HepG2 (cell line): ENCODE data around the gene CA10. TPM values are rescaled to one million over a fixed set of nuclear protein-coding genes. Genes with fewer than 3 reads are reported as not detected.

Source experiments
- ATAC-seq: fragments of 200-7000 bp; cut with Tn5 transposase; 3 replicates; pipeline ENCODE4 v1.9.1; 2020; ENCODE audit warnings: mild to moderate bottlenecking, moderate library complexity
- BruUV-seq: library from RNA; stranded (reverse); fragments of 400-500 nt; replicated peaks from 2 replicates; lab custom pipeline; 2021; lab: Mats Ljungman, UMichigan
- CTCF ChIA-PET: fragments of 300-600 bp; formaldehyde crosslinking; extraction: SDS; loops from one replicate; lab custom pipeline; 2021; ENCODE audit warnings: low total read pairs, inconsistent platforms, low intra/inter-chr PET ratio; lab: Yijun Ruan, JAX
- POLR2A ChIA-PET: fragments of 350-600 bp; sonication (Branson Sonifier 250); formaldehyde crosslinking; loops from one replicate; lab custom pipeline; 2020; ENCODE audit warnings: antibody characterized with exemption, inconsistent platforms; lab: Yijun Ruan, JAX
- DNase-seq: peaks from one replicate; pipeline ENCODE4 v3.0.0-alpha.2; 2015; ENCODE audit warnings: low spot score
- FAIRE-seq: peaks from 3 replicates; lab custom pipeline; 2011; peaks lifted over from hg19 to GRCh38; lab: Jason Lieb, UNC
- H2AFZ ChIP-seq: one replicate; pipeline ENCODE4 v1.6.1; 2011; ENCODE audit warnings: low read length, inconsistent platforms
- H3K27ac ChIP-seq: fragments of 300-600 bp; 3 replicates; pipeline ENCODE4 v1.8.0; 2011; ENCODE audit warnings: mixed run types, mild to moderate bottlenecking, mixed read lengths, low read length, inconsistent platforms; ENCODE audit not compliant: insufficient read depth; ENCODE audit errors: extremely low read length
- H3K27me3 ChIP-seq, 2 experiments: fragments of 200-600 bp in 1 of 2; 2 replicates in 1 of 2; 3 replicates in 1 of 2; pipeline versions ENCODE4 v1.6.0 to v1.8.0; 2011; ENCODE audit warnings: low read length in 2 of 2, mild to moderate bottlenecking in 2 of 2, moderate library complexity in 2 of 2, inconsistent platforms in 1 of 2; ENCODE audit not compliant: insufficient read depth in 2 of 2, control insufficient read depth in 1 of 2
- H3K36me3 ChIP-seq, 2 experiments: fragments of 200-600 bp in 1 of 2; replicated peaks in 1 of 2; 2 replicates in 1 of 2; 3 replicates in 1 of 2; pipeline versions ENCODE4 v1.5.1 to v1.8.0; 2011; ENCODE audit warnings: low read length in 2 of 2, inconsistent platforms in 1 of 2; ENCODE audit not compliant: insufficient read depth in 2 of 2, control insufficient read depth in 1 of 2
- H3K4me1 ChIP-seq: 2 replicates; pipeline ENCODE4 v1.5.1; 2012; ENCODE audit warnings: low read length, inconsistent platforms; ENCODE audit not compliant: insufficient read depth
- H3K4me2 ChIP-seq: 2 replicates; pipeline ENCODE4 v1.6.0; 2011; ENCODE audit warnings: low read depth, low read length, inconsistent platforms
- H3K4me3 ChIP-seq, 3 experiments: fragments of 200-600 bp in 1 of 3; sonication (generic), shearing (Covaris generic) in 1 of 3; replicated peaks in 1 of 3; 2 replicates each; pipeline ENCODE4 v1.5.1; 2011 to 2016; ENCODE audit warnings: low read length in 3 of 3, inconsistent platforms in 2 of 3, low read depth in 2 of 3, mild to moderate bottlenecking in 2 of 3, control low read depth in 1 of 3, mixed read lengths in 1 of 3; ENCODE audit not compliant: insufficient read depth in 1 of 3
- H3K79me2 ChIP-seq: one replicate; pipeline ENCODE4 v1.6.1; 2011; ENCODE audit warnings: low read length, inconsistent platforms; ENCODE audit not compliant: insufficient read depth
- H3K9ac ChIP-seq: 2 replicates; pipeline ENCODE4 v1.6.0; 2011; ENCODE audit warnings: mild to moderate bottlenecking, low read depth, low read length, inconsistent platforms; ENCODE audit not compliant: insufficient read depth
- H3K9me3 ChIP-seq: 2 replicates; pipeline ENCODE4 v1.5.1; 2012; ENCODE audit warnings: mild to moderate bottlenecking, low read length
- H4K20me1 ChIP-seq: 2 replicates; pipeline ENCODE4 v1.6.0; 2011; ENCODE audit warnings: inconsistent platforms, mild to moderate bottlenecking, low read length, moderate library complexity; ENCODE audit not compliant: insufficient read depth
- CBFB ChIP-seq: sonication (generic); formaldehyde crosslinking; IDR thresholded peaks from 2 replicates; pipeline ENCODE4 v1.4.0; 2020; ENCODE audit warnings: missing genetic modification reagents
- DNMT1 ChIP-seq: sonication (generic); formaldehyde crosslinking; IDR thresholded peaks from 2 replicates; pipeline ENCODE4 v1.5.1; 2020; ENCODE audit warnings: mild to moderate bottlenecking, missing genetic modification reagents
- FOXO4 ChIP-seq: sonication (generic); formaldehyde crosslinking; conservative IDR thresholded peaks from 2 replicates; pipeline ENCODE4 v1.8.1; 2023; ENCODE audit warnings: missing genetic modification reagents
- TCF12 ChIP-seq, 2 experiments: fragments of 450-650 bp in 1 of 2; sonication (generic) in 1 of 2; formaldehyde crosslinking in 1 of 2; IDR thresholded peaks; 2 replicates each; pipeline versions ENCODE4 v1.6.1 to v1.8.0; 2017 to 2022; ENCODE audit warnings: antibody characterized with exemption in 1 of 2, mild to moderate bottlenecking in 1 of 2, missing genetic modification reagents in 1 of 2, moderate library complexity in 1 of 2
- TCF7 ChIP-seq: sonication (generic); IDR thresholded peaks from 2 replicates; pipeline ENCODE4 v1.6.1; 2016; ENCODE audit warnings: antibody characterized with exemption, low read depth
- ZNF232 ChIP-seq: sonication (generic); formaldehyde crosslinking; IDR thresholded peaks from 2 replicates; pipeline ENCODE4 v1.4.0; 2020; ENCODE audit warnings: missing genetic modification reagents, borderline replicate concordance
- ZNF549 ChIP-seq: sonication (generic); formaldehyde crosslinking; IDR thresholded peaks from 2 replicates; pipeline ENCODE4 v1.5.0; 2020; ENCODE audit warnings: missing genetic modification reagents
- ZNF720 ChIP-seq: sonication (generic); formaldehyde crosslinking; IDR thresholded peaks from 2 replicates; pipeline ENCODE4 v1.4.0; 2020; ENCODE audit warnings: missing genetic modification reagents
- WGBS: methylation state at CpG from one replicate; pipeline ENCODE4 v1.1.6; 2017; ENCODE audit warnings: low lambda C conversion rate; 5-methylcytosine and 5-hydroxymethylcytosine counted together
- in situ Hi-C: cut with HindIII; loops from 2 replicates; pipeline ENCODE4 v1.10.0; 2017; ENCODE audit warnings: low pct_unique_long_range_greater_than_20kb; ENCODE audit not compliant: extremely low pct_ligation_motif_present
- intact Hi-C: fragments of 100-400 bp; cut with micrococcal nuclease; formaldehyde crosslinking; loops from one replicate; pipeline ENCODE4 v1.10.0; 2022; ENCODE audit not compliant: unreplicated experiment
- polyA plus RNA-seq, 8 experiments: library from polyadenylated mRNA; depleted of rRNA in 3 of 8; stranded (reverse) in 7 of 8; unstranded in 1 of 8; fragments of >200 nt; fragmentation: Illumina TruSeq in 4 of 8; extraction: Trizol in 4 of 8; gene quantifications; 2 replicates each; pipeline versions ENCODE4 v1.2.1 to v1.2.3, GENCODE V29; 2011 to 2016; ENCODE audit warnings: low read depth in 4 of 8, missing spikeins in 1 of 8, mixed read lengths in 1 of 8; ENCODE audit not compliant: insufficient read depth in 1 of 8
- total RNA-seq, 5 experiments: library from RNA; depleted of rRNA; stranded (reverse); fragments of >200 nt; fragmentation: Illumina TruSeq; extraction: Trizol; gene quantifications; 2 replicates each; pipeline ENCODE4 v1.2.3, GENCODE V29; 2016; ENCODE audit warnings: low read depth in 1 of 5

Gene CA10
- total and polyA plus RNA-seq, 2 of the 13 experiments (the other 11 are each of a cell fraction or from before 2014, with no cell fraction given), result not detected

GRCh38 chr17:51651513-51652298 is 506.8 kb downstream of the CA10 start:
- BruUV-seq, result no TSS peak
- 0% methylated on average over 5 of the region's 6 CpGs for WGBS
- POLR2A ChIA-PET, result no interaction called here

GRCh38 chr17:51650772-51651171 is 507.7 kb downstream of the CA10 start:
- CTCF ChIA-PET, result no interaction called here
- FAIRE-seq (no peak), DNase-seq (no peak)

More at GRCh38 chr17:51651513-51652298, 506.8 kb downstream of the CA10 start:
- DNase-seq (no peak), ATAC-seq (no peak), FAIRE-seq (no peak)
- no peak for TF ChIP-seq TCF12 (IDR thresholded peaks at IDR 0.05)
- no peak for TF ChIP-seq TCF12 (CRISPR knock-in tag; IDR thresholded peaks at IDR 0.05)
- no peak for TF ChIP-seq ZNF232 (CRISPR knock-in tag)
- Histone ChIP-seq H3K4me3 (no peak overlapping the region), H3K36me3 (no peaks in the 10 kb centered on the region), H3K79me2 (no peaks in the 10 kb centered on the region), H4K20me1 (no peaks in the 10 kb centered on the region), H3K27me3 (no peaks in the 10 kb centered on the region; a peak in 2 of 5 replicates), H3K27ac (no peak overlapping the region), H3K9me3 (no peaks in the 10 kb centered on the region), H3K9ac (no peak overlapping the region), H3K4me2 (no peak overlapping the region), H3K4me1 (no peaks in the 10 kb centered on the region), H2AFZ (no peak overlapping the region)
- intact Hi-C loops (no loop called here), in situ Hi-C loops (no loop called here)
- CTCF ChIA-PET, result no interaction called here

More at GRCh38 chr17:51650772-51651171, 507.7 kb downstream of the CA10 start:
- no peak overlapping the region for H3K4me2 ChIP-seq
- H3K27ac ChIP-seq, result no peak overlapping the region
- H3K79me2 ChIP-seq, result no peaks in the 10 kb centered on the region
- H3K4me3 ChIP-seq, result no peak overlapping the region
- no peak overlapping the region for H3K9ac ChIP-seq
- ATAC-seq, result no peak
- no TSS peak for BruUV-seq
- in situ Hi-C loops, result no loop called here
- H2AFZ ChIP-seq, result no peak overlapping the region
- intact Hi-C loops, result no loop called here
- no peaks in the 10 kb centered on the region; a peak in 1 of 5 replicates for H3K27me3 ChIP-seq
- H3K36me3 ChIP-seq, result no peaks in the 10 kb centered on the region
- H4K20me1 ChIP-seq, result no peaks in the 10 kb centered on the region
- TF ChIP-seq DNMT1 (CRISPR knock-in tag) (no peak), ZNF720 (CRISPR knock-in tag) (no peak), CBFB (CRISPR knock-in tag) (no peak), TCF7 (no peak), FOXO4 (CRISPR knock-in tag) (no peak), ZNF549 (CRISPR knock-in tag) (no peak)
- 2% methylated on average over 3 of the region's 3 CpGs for WGBS
- no peaks in the 10 kb centered on the region for H3K9me3 ChIP-seq
- H3K4me1 ChIP-seq, result no peaks in the 10 kb centered on the region
- POLR2A ChIA-PET, result no interaction called here
